Fibroblast of lung (primary cell): ENCODE measurements around the gene GSTT4. TPM values are rescaled to one million over a fixed set of nuclear protein-coding genes. Genes with fewer than 3 reads are reported as not detected.
A peak's percentile ranks its signal among the peaks of the same experiment; 100 is the strongest.

Source experiments
- DNase-seq, 2 donors: peaks; one replicate each; pipeline versions ENCODE4 v3.0.0 to v3.0.0-alpha.2; 2010; ENCODE audit warnings: low read depth in 2 of 2
- H2AFZ ChIP-seq: 2 replicates; pipeline ENCODE4 v1.5.1; 2012; ENCODE audit warnings: low read length, control low read depth, inconsistent platforms
- H3K27ac ChIP-seq: 2 replicates; pipeline ENCODE4 v1.5.1; 2011; ENCODE audit warnings: low read length, control low read depth; ENCODE audit not compliant: insufficient read depth
- H3K27me3 ChIP-seq: 2 replicates; pipeline ENCODE4 v1.5.1; 2011; ENCODE audit warnings: mild to moderate bottlenecking, low read length; ENCODE audit not compliant: control insufficient read depth, insufficient read depth
- H3K36me3 ChIP-seq: 2 replicates; pipeline ENCODE4 v1.5.1; 2011; ENCODE audit warnings: low read length; ENCODE audit not compliant: control insufficient read depth, insufficient read depth
- H3K4me1 ChIP-seq: 2 replicates; pipeline ENCODE4 v1.5.1; 2011; ENCODE audit warnings: low read length; ENCODE audit not compliant: control insufficient read depth, insufficient read depth; ENCODE audit errors: extremely low read depth
- H3K4me2 ChIP-seq: 2 replicates; pipeline ENCODE4 v1.5.1; 2011; ENCODE audit warnings: low read length, control low read depth; ENCODE audit not compliant: insufficient read depth; ENCODE audit errors: extremely low read depth
- H3K4me3 ChIP-seq, 4 experiments: fragments of 200-600 bp in 1 of 4; sonication (generic) in 1 of 4; replicated peaks in 1 of 4; 2 replicates each; pipeline ENCODE4 v1.5.1; 2011 to 2016; ENCODE audit warnings: low read length in 4 of 4, low read depth in 3 of 4, mild to moderate bottlenecking in 3 of 4, control low read depth in 2 of 4, inconsistent platforms in 1 of 4, mixed read lengths in 1 of 4; ENCODE audit not compliant: insufficient read depth in 1 of 4; ENCODE audit errors: control extremely low read depth in 1 of 4
- H3K79me2 ChIP-seq: 2 replicates; pipeline ENCODE4 v1.5.1; 2012; ENCODE audit warnings: mild to moderate bottlenecking, low read length, inconsistent platforms; ENCODE audit not compliant: control insufficient read depth, insufficient read depth
- H3K9ac ChIP-seq: 2 replicates; pipeline ENCODE4 v1.5.1; 2011; ENCODE audit warnings: mild to moderate bottlenecking, low read length, control low read depth; ENCODE audit not compliant: insufficient read depth
- H3K9me3 ChIP-seq: 2 replicates; pipeline ENCODE4 v1.5.1; 2012; ENCODE audit warnings: low read depth, low read length; ENCODE audit not compliant: control insufficient read depth, insufficient read depth
- H4K20me1 ChIP-seq: 2 replicates; pipeline ENCODE4 v1.5.1; 2011; ENCODE audit warnings: low read length; ENCODE audit not compliant: control insufficient read depth, insufficient read depth; ENCODE audit errors: extremely low read depth
- EZH2 ChIP-seq: IDR thresholded peaks from 2 replicates; pipeline ENCODE4 v1.5.1; 2012; ENCODE audit warnings: low read length, control low read depth, mild to moderate bottlenecking; ENCODE audit errors: missing control alignments
- polyA plus RNA-seq, 2 donors: library from polyadenylated mRNA; depleted of rRNA in 1 of 2; stranded (reverse) in 1 of 2; unstranded in 1 of 2; fragments of >200 nt; gene quantifications; 2 replicates each; pipeline ENCODE4 v1.2.1, GENCODE V29; 2011 to 2012; ENCODE audit warnings: missing spikeins in 1 of 2
- total RNA-seq: library from RNA; depleted of rRNA; stranded (reverse); fragments of >200 nt; gene quantifications from 2 replicates; pipeline ENCODE4 v1.2.1, GENCODE V29; 2014
- TF ChIP-seq, protein P1 (sequence below), 2 donors: IDR thresholded peaks in 1 of 2; conservative IDR thresholded peaks in 1 of 2; 1 replicate in 1 of 2; 2 replicates in 1 of 2; pipeline ENCODE4 v1.5.1; 2011 to 2012; ENCODE audit warnings: low read length in 2 of 2, control low read depth in 1 of 2, inconsistent platforms in 1 of 2, low read depth in 1 of 2, mild to moderate bottlenecking in 1 of 2

The GSTT4 gene
- total and polyA plus RNA-seq, 2 donors (not counting 1 experiment from before 2014, with no cell fraction given), result not detected

DNA sequence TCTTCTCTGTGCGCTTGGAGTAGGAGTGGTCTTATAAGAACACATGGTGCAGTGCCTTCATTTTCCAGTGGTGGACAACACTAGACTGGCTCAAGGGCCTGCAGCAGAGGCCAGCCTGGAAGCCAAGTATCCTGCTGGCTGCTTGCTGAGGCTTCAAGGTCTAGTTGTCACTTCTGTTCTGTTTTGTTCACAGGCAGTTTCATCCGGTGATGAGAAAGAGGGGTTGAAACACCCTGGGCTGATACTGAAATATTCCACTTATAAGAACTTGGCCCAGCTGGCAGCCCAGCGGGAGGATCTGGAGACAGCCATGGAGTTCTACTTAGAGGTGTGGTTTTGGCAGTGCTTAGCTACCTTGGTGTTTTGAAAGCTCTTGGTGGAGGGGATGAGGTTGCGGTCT lies 35.7 kb upstream of the GSTT4 start:
- no peaks in the 10 kb centered on the region for H3K9me3 ChIP-seq
- no peak overlapping the region for H2AFZ ChIP-seq
- DNase-seq, result no peak
- H3K27me3 ChIP-seq, result no peaks in the 10 kb centered on the region
- no peak for TF ChIP-seq EZH2
- TF ChIP-seq, protein P1, sequence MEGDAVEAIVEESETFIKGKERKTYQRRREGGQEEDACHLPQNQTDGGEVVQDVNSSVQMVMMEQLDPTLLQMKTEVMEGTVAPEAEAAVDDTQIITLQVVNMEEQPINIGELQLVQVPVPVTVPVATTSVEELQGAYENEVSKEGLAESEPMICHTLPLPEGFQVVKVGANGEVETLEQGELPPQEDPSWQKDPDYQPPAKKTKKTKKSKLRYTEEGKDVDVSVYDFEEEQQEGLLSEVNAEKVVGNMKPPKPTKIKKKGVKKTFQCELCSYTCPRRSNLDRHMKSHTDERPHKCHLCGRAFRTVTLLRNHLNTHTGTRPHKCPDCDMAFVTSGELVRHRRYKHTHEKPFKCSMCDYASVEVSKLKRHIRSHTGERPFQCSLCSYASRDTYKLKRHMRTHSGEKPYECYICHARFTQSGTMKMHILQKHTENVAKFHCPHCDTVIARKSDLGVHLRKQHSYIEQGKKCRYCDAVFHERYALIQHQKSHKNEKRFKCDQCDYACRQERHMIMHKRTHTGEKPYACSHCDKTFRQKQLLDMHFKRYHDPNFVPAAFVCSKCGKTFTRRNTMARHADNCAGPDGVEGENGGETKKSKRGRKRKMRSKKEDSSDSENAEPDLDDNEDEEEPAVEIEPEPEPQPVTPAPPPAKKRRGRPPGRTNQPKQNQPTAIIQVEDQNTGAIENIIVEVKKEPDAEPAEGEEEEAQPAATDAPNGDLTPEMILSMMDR (conservative IDR thresholded peaks at IDR 0.05 in 1 of 2, IDR thresholded peaks at IDR 0.05 in 1 of 2; ENCODE audit: low read depth in 1 of 2, low read length in 2 of 2), result no peak
- H3K9ac ChIP-seq, result no peak overlapping the region
- H3K36me3 ChIP-seq, result no peaks in the 10 kb centered on the region
- no peak overlapping the region for H3K27ac ChIP-seq
- H3K4me1 ChIP-seq, result peaks cover 7% of the 10 kb centered on the region
- no peak overlapping the region for H3K4me2 ChIP-seq
- no peak overlapping the region for H3K4me3 ChIP-seq
- H4K20me1 ChIP-seq, result no peaks in the 10 kb centered on the region
- no peaks in the 10 kb centered on the region for H3K79me2 ChIP-seq

DNA sequence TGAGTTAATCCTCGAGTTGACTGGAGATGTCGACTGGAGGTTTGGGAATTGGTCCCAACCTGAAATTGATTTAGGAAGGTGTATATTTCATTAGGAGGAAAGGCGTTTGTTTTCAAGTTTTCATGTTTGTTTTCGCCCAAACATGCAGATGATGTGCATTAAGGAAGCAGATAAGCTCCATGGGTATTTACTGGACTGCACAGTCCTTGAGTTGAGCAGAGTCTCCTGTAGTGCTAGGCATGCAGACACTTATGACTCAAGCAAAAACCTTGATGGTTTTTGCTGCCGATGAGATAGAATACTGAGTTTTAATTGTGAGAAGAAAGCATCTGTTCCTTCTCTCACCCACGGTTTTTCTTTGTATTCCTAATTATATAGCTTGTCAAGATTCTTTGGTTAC lies 33.8 kb upstream of the GSTT4 start:
- Histone ChIP-seq H3K79me2 (no peaks in the 10 kb centered on the region), H3K36me3 (no peaks in the 10 kb centered on the region), H4K20me1 (no peaks in the 10 kb centered on the region), H2AFZ (no peak overlapping the region), H3K27ac (no peak overlapping the region), H3K4me1 (peaks cover 7% of the 10 kb centered on the region), H3K9me3 (no peaks in the 10 kb centered on the region), H3K4me2 (no peak overlapping the region), H3K4me3 (no peak overlapping the region), H3K27me3 (no peaks in the 10 kb centered on the region), H3K9ac (no peak overlapping the region)
- peak in 1 of 2 donors; percentile 37 for DNase-seq
- TF ChIP-seq EZH2, result no peak
- TF ChIP-seq, protein P1 (conservative IDR thresholded peaks at IDR 0.05 in 1 of 2, IDR thresholded peaks at IDR 0.05 in 1 of 2; ENCODE audit: low read depth in 1 of 2, low read length in 2 of 2), result no peak

DNA sequence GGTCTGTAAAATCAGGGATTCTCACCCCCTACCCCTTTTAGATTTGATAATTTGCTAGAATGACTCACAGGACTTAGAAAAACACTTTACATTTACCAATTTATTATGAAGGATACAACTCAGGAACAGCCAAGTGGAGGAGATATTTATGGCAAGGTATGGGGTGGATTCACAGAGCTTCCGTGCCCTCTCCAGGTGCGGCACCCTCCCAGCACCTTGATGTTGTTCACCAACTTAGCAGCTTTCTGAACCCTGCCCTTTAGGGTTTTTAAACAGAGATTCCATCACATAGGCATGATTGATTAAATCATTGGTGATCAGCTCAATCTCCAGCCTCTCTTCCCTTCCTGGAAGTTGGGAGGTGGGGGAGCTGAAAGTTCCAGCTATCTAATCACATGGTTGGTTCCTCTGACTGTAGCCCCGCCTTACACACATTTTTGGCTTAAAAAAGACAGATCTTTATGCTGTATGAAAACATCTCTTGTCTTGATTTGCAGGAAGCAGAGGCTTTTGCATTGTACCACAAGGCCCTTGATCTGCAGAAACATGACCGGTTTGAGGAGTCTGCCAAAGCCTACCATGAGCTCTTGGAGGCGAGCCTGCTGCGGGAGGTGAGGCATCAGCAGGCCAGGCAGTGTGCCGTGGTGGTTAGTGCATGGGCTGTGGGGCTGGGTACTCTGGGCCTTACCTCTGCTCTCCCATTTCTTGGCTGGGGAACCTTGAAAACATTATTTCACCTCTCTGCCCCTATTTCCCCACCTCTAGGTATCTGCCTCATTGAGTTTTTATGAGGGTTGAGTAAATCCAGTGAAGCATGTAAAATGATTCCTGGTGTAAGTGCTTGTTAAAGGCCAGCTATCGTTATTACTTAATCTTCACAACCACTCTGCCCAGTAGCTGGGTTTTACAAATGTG lies 32.9 kb upstream of the GSTT4 start:
- H3K9me3 ChIP-seq, result no peaks in the 10 kb centered on the region
- DNase-seq, result no peak
- H2AFZ ChIP-seq, result no peak overlapping the region
- H3K4me1 ChIP-seq, result peaks cover 7% of the 10 kb centered on the region
- no peak overlapping the region for H3K4me3 ChIP-seq
- H3K9ac ChIP-seq, result no peak overlapping the region
- no peaks in the 10 kb centered on the region for H3K27me3 ChIP-seq
- H4K20me1 ChIP-seq, result no peaks in the 10 kb centered on the region
- H3K4me2 ChIP-seq, result no peak overlapping the region
- TF ChIP-seq EZH2, result no peak
- TF ChIP-seq, protein P1 (conservative IDR thresholded peaks at IDR 0.05 in 1 of 2, IDR thresholded peaks at IDR 0.05 in 1 of 2; ENCODE audit: low read depth in 1 of 2, low read length in 2 of 2), result no peak
- no peaks in the 10 kb centered on the region for H3K79me2 ChIP-seq
- no peaks in the 10 kb centered on the region for H3K36me3 ChIP-seq
- H3K27ac ChIP-seq, result no peak overlapping the region
